Activated CD4-positive, alpha-beta T cell treated with anti-CD3 and anti-CD28 coated beads, Interleukin-2, amount 50 U/mL, for 16 hours (primary cell): ENCODE data around the gene QKI.
A peak's percentile ranks its signal among the peaks of the same experiment; 100 is the strongest.
"Not testable (repeated sequence)": the region's sequence is repeated elsewhere in the genome, so short reads cannot be mapped to it uniquely, and the experiment has no call there.

Experiments used
- DNase-seq: peaks from one replicate; pipeline ENCODE4 v3.0.0-alpha.2; 2020

QKI gene

DNA sequence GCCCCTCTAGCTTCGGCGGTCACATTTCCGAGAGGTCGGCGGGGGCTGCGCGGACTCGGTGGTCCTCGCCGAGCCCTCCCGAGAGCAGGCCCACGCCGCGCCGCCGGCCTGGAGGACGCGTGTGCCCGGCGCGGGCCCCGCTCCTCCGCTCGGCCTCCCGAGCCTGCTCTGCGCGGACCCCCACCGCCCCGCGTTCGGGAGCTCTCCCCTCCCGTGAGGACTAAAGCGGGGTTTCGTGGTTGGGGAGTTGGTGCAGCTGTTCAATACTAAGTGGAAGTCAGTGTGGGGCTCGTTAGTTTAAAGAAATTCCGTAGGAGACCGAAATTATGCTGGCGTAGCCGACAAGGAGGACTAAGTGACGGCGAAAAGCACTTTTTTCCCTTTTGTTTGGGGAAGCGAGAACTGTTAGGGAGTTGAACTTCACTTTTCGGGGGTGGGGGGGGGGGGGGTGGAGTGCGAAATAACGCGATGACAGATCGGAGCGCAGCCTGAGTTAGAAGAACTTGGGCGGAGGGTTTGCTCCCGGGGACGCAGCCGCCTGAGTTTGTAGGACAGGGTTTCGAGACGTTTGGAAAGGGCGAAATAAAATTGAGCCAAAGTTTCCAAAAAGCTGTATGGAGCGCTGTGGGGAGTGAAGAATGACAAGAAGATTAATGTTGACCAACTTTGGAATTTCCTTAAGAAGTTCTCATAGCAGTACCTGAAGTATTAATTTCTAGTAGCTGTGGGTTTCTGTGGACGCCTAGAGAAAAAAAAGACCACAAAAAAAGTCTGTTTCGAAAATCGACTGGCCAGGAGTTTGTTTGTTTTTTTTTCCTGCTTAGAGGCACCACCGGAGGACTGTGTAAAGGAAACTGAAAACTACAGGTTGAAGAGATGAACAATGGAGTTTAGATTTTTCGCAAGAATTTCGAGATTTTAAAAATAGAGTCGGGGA lies 1.4 kb downstream of the QKI start:
- peak; percentile 47 for DNase-seq

- peak; percentile 36 for DNase-seq
Measured at GRCh38 chr6:163416557-163417253, 2.2 kb downstream of the QKI start.

GRCh38 chr6:163417595-163417994 lies 3.1 kb downstream of the QKI start:
- DNase-seq = no peak

DNA sequence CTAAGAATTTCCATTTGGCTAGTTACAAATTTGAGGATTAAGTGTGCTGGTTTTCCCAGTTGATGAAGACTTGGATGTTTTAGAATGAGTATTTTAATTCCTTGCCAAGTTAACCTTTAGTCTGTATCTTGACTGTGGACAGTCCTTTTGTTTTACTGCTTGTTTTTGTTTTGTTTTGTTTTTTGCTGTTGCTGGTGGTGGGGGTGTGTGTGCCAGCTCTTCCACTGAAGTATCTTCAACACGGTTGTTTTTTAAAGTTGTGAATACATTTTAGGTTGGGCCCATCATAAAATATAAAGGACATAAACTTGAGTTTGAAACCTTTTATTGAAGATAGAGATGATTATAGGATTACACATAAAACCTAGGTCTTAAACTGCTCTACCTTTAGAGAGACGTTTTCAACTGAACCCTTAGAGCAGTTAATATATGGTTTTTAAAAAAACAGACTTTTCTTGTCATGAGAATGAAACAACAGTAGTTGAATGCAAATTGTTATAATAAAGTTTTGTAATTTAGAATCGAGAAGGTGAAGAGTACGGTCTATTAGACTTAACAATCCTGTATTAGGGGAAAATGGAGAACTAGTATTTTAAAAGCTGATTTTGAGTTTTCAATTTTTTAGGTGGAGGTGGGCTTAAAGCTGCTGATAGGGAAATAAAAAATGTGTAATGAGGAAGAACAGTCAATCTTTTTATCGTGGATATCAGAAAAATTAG lies 4.0 kb downstream of the QKI start:
- DNase-seq = no peak

DNA sequence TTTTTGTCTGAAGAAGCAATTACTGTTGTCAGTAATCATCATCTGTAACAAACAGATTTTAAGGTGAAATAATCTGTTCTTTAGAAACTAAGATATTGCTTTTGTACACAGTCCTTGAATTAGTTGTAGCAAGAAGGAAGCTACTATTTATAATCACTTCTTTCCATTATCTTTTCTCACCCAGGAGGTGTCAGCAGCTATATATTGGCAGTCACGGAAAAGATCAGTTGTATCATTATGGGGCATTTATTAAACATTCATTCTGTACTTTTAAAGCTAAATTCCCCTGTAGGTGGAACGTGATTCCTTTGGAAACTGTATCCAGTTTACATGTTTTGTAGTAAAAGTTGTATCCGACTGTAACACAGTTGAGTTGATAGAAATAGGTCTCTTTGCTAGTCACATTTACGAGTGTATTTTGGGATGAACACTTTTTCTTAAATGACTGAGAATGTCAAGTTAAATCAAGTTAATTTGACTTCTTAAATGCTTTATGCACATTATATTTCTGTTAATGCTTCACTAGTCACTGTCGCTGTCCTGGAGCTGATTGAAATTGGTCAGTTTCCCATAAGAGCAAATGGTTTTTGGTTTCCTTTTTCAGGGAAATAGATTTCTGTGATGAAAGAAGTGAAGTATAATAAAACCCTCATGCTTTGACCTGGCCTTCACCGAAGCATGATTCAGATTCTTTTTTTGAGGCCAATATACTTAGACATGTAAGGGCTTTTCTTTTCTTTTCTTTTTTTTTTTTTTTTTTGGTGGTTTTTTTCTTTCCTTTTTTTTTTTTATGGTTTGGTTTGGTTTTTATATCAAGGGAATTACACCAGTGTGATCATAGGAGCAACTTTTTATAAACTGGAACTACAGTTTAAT lies 5.1 kb downstream of the QKI start:
- no peak for DNase-seq

DNA sequence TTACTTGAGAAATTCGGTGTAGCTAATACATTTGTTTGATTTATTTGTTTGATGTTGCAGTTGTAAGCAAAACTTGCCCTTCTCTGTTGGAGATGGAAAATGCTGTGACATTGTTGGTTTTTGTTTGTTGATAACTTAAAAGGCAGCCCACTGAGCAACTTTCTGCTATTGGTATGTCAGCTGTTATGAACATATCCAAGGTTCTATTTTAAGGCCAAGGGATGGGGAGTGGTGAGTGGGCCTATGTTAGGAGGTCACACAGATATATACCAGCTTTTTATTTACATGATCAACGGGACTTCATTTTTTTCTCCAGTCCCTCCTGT lies 5.7 kb downstream of the QKI start:
- no peak for DNase-seq

DNA sequence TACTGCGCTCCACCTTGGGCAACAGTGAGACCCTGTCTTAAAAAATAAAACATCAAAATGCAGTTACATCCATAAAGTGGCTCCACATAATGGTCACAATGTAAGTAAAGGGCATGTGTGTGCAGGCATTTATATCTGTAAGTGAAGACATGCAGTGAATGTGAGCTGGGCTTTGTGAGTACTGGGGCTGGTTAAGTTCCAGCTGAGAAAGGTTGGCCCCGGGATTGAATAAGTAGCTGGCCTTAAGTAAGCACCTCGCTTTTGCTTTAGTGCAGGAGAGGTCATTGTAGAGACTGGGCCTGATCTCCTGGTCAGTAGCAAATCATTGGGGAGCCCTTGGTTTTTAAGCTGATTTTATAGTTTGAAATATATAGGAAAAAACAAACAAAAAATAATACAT lies 8.0 kb downstream of the QKI start:
- no peak for DNase-seq

DNA sequence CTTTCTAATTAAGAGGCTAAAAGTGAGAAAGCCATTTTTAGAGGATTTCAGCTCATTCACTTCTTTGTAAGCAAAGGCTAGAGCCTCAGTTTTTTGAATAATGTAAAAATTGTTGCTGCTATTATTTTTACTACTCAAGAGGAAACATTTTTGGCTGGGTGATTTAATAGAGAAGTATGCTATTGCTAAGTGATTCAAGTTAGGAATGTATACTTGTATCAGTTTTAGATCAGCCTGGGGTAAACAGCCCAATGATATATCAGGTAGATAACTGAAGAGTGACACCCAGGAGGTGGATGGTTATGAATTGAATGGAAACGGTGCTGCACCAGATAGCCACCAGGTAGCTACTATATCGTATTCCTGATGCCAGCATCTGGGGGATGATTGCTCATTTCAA lies 9.2 kb downstream of the QKI start:
- no peak for DNase-seq

DNA sequence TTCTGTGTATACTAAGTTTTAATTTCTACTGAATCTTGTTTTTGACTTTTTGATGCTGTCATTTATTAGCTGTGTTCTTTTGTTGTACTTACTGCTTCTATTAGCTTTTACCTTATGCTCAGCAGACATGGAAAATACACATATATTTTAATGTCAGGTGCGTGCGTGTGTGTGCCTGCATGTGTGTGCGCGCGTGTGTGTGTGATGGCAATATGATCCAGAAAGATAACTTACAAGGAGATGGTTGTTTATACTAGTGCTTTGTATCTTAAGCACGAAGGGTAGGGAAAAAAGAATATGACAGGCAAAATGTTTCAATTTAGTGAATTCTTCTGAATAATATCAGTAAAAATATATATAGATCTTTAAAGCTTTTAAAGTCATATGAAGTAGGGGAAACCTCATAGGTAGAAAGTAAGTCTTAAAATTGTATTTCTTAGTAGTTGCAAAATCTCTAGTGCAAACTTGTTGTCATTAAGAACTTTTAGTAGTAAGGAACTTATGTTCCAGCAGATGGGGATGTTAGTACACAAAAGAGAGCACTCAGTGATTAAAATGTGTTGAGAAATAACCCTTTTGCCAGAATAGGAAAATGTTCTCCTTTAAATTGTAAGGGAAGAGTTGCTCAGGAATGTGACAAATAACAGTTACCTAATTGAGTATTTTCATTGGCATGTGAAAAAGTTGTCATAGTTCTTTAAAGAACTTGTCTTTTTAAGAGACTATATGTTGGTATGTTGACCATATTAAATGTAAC lies 13.2 kb downstream of the QKI start:
- no peak for DNase-seq

GRCh38 chr6:163428373-163428772 lies 13.9 kb downstream of the QKI start:
- no peak for DNase-seq

DNA sequence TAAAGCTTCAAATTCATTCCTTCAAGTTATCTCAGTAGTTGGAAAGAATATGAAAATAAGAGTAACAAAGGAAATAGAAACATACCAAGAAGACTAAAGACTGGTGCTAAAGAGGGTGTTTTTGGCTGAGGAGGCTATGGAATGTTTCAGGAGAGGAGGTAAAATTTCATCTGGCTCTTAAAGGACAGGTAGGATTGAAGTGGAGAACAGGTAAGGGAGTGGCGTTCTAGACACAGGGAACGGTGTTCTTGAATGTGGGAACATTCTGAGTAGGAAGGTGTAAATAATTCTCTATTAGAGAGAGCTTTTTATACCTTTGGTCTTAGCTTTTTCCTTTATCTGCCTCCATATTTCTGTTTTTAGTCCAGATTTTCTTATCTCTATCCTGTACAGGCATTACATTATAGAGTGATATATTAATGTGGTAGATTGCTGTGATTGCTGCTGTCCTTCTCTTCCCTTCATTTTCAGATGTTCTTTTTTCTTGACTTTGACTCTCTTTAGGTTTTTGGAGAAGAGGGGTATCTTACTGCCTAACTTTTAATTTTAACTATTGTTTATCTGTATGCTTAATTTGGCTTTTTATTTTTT lies 15.4 kb downstream of the QKI start:
- DNase-seq = no peak

- no peak for DNase-seq
Measured at GRCh38 chr6:163432300-163432699, 17.8 kb downstream of the QKI start.

- not testable (repeated sequence) for DNase-seq
Measured at GRCh38 chr6:163433486-163433885, 19.0 kb downstream of the QKI start.

- no peak for DNase-seq
Measured at GRCh38 chr6:163435023-163435422, 20.5 kb downstream of the QKI start.

GRCh38 chr6:163436843-163437242 lies 22.3 kb downstream of the QKI start:
- no peak for DNase-seq

GRCh38 chr6:163437466-163437865 lies 22.9 kb downstream of the QKI start:
- no peak for DNase-seq

- DNase-seq = no peak
Measured at GRCh38 chr6:163438298-163438939, 23.9 kb downstream of the QKI start.

GRCh38 chr6:163438940-163439335 lies 24.4 kb downstream of the QKI start:
- DNase-seq = no peak

DNA sequence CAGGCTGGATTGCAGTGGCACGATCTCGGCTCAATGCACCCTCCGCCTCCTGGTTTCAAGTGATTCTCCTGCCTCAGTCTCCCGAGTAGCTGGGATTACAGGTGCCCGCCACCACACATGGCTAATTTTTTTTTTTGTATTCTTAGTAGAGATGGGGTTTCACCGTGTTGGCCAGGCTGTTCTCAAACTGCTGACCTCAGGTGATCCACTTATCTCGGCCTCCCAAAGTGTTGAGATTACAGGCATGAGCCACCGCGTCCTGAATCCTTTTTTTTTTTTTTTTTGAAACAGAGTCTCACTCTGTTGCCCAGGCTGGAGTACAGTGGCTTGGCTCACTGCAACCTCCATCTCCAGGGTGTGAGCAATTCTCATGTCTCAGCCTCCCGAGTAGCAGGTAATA lies 24.9 kb downstream of the QKI start:
- DNase-seq = not testable (repeated sequence)

GRCh38 chr6:163439997-163440396 lies 25.5 kb downstream of the QKI start:
- DNase-seq = no peak

GRCh38 chr6:163442336-163442735 lies 27.8 kb downstream of the QKI start:
- no peak for DNase-seq
